Hepatic stellate cell (primary cell): ENCODE data around the gene GPR18.

Experiments used
- DNase-seq: peaks from one replicate; pipeline ENCODE4 v3.0.0; 2011; ENCODE audit warnings: low spot score

The GPR18 gene

DNA sequence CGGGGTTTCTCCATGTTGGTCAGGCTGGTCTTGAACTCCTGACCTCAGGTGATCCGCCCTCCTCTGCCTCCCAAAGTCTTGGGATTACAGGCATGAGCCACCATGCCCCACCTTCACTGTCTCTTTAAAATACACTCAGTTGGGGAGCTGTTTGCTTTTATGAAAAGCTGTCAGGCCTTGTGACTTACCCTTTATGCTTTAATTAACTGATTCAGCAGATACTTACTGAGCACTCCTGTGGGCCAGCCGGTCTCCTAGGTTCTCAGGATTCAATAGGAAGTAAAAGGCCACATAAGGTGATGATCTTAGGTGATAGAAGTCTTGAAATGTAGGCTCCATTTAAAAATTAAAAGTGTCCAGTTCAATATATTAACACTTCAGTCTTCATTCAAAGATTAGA is 50.0 kb downstream of the GPR18 start:
- no peak for DNase-seq

GRCh38 chr13:99207511-99207910 is 50.7 kb downstream of the GPR18 start:
- no peak for DNase-seq

DNA sequence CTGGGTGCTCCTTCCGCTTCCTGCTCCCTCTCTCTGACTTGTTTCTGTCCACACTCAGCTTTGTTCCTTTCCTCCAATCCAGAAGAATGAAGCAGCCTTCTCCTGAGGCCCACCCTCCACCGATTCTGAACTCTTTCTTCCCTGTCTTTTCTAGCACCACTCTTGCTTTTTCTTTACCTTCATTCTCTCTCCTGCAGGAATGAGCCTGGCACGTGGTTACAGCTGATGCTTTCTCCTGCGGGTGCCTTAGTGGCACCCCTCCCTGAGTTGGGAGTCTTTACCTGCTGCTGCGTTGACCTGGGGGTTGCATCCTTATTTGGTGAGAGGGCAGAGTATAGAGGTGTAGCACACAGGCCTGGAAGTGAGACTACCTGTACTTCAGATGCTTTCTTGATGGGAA is 51.3 kb downstream of the GPR18 start:
- no peak for DNase-seq

- no peak for DNase-seq
Measured at GRCh38 chr13:99206226-99206625, 52.0 kb downstream of the GPR18 start.

DNA sequence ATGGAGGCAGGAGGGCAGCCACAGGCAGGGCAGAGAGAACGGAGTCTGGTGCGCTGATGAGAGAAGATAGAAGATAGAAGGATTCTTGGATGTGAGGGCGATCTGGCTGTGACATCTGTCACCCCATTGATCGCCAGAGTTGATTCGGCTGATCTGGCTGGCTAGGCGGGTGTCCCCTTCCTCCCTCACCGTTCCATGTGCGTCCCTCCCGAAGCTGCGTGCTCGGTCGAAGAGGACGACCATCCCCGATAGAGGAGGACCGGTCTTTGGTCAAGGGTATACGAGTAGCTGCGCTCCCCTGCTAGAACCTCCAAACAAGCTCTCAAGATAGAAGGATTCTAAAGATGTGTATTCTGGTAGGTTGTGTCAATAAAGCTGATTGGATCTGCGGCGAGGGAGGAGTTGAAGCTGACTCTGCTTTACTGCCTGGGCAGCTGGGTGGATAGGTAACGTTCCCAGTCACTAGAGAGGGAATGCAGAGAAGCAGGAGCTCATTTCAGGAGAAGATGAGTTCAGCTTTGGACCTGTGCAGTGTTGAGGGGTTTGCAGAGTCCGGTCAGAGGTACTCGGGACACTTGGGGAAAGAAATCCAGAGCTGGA is 52.5 kb downstream of the GPR18 start:
- no peak for DNase-seq
